Measurements from ENCODE around the gene NDC1.

DNA sequence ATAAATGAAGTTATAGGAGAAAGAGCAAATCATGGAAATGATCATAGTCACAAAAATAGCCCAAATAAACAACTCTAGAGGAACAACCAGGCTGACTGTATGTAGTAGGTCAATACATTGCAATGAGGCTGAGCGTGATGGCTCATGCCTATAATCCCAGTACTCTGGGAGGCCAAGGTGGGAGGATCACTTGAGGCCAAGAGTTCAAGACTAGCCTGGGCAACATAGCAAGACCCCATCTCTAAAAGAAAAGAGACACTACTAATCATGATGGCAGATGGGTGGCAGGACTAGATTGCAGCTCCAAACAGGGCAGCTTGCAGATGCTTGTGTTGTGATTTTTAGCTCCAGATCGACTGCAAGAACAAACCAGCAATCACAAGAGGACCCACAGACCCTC is 27.6 kb downstream of the NDC1 start:
- TF ChIP-seq POLR2AphosphoS5 (IDR thresholded peaks at IDR 0.05; ENCODE audit: low read depth, low read length) = no peak
- TF ChIP-seq POLR2A (IDR thresholded peaks at IDR 0.05; ENCODE audit: low read depth, low read length) = no peak
